ENCODE measurements around the gene TCFL5.

Gene TCFL5

GRCh38 chr20:62898093-62898964 is 36.7 kb upstream of the TCFL5 start:
- no peak for DNase-seq
- in situ Hi-C loops (cut with HindIII; ENCODE audit: low pct_ligation_motif_present, low pct_unique_long_range_greater_than_20kb, low sequenced_read_pairs), result no loop called here

- in situ Hi-C loops (cut with HindIII; ENCODE audit: low pct_ligation_motif_present, low pct_unique_long_range_greater_than_20kb, low sequenced_read_pairs), result no loop called here
- DNase-seq, result no peak
Measured at GRCh38 chr20:62897666-62898065, 36.0 kb upstream of the TCFL5 start.

GRCh38 chr20:62896526-62896925 is 34.9 kb upstream of the TCFL5 start:
- in situ Hi-C loops (cut with HindIII; ENCODE audit: low pct_ligation_motif_present, low pct_unique_long_range_greater_than_20kb, low sequenced_read_pairs), result no loop called here
- DNase-seq, result no peak

GRCh38 chr20:62895539-62895938 is 33.9 kb upstream of the TCFL5 start:
- in situ Hi-C loops (cut with HindIII; ENCODE audit: low pct_ligation_motif_present, low pct_unique_long_range_greater_than_20kb, low sequenced_read_pairs), result no loop called here
- no peak for DNase-seq

GRCh38 chr20:62894261-62894660 is 32.6 kb upstream of the TCFL5 start:
- no peak for DNase-seq
- in situ Hi-C loops (cut with HindIII; ENCODE audit: low pct_ligation_motif_present, low pct_unique_long_range_greater_than_20kb, low sequenced_read_pairs), result no loop called here

- in situ Hi-C loops (cut with HindIII; ENCODE audit: low pct_ligation_motif_present, low pct_unique_long_range_greater_than_20kb, low sequenced_read_pairs), result no loop called here
- no peak for DNase-seq
Measured at GRCh38 chr20:62893700-62894099, 32.1 kb upstream of the TCFL5 start.

GRCh38 chr20:62892348-62893304 is 31.0 kb upstream of the TCFL5 start:
- in situ Hi-C loops (cut with HindIII; ENCODE audit: low pct_ligation_motif_present, low pct_unique_long_range_greater_than_20kb, low sequenced_read_pairs), result no loop called here

GRCh38 chr20:62891111-62891510 is 29.5 kb upstream of the TCFL5 start:
- in situ Hi-C loops (cut with HindIII; ENCODE audit: low pct_ligation_motif_present, low pct_unique_long_range_greater_than_20kb, low sequenced_read_pairs), result no loop called here
- no peak for DNase-seq

More at GRCh38 chr20:62892348-62893304, 31.0 kb upstream of the TCFL5 start:
- no peak for DNase-seq

- in situ Hi-C loops (cut with HindIII; ENCODE audit: low pct_ligation_motif_present, low pct_unique_long_range_greater_than_20kb, low sequenced_read_pairs), result no loop called here
Measured at GRCh38 chr20:62890444-62890843, 28.8 kb upstream of the TCFL5 start.

GRCh38 chr20:62889871-62890270 is 28.2 kb upstream of the TCFL5 start:
- in situ Hi-C loops (cut with HindIII; ENCODE audit: low pct_ligation_motif_present, low pct_unique_long_range_greater_than_20kb, low sequenced_read_pairs), result no loop called here
- DNase-seq, result no peak

More at GRCh38 chr20:62890444-62890843, 28.8 kb upstream of the TCFL5 start:
- DNase-seq, result no peak

GRCh38 chr20:62889411-62889810 is 27.8 kb upstream of the TCFL5 start:
- DNase-seq, result no peak
- in situ Hi-C loops (cut with HindIII; ENCODE audit: low pct_ligation_motif_present, low pct_unique_long_range_greater_than_20kb, low sequenced_read_pairs), result no loop called here

- in situ Hi-C loops (cut with HindIII; ENCODE audit: low pct_ligation_motif_present, low pct_unique_long_range_greater_than_20kb, low sequenced_read_pairs), result no loop called here
- no peak for DNase-seq
Measured at GRCh38 chr20:62888910-62889309, 27.3 kb upstream of the TCFL5 start.

GRCh38 chr20:62888406-62888805 is 26.8 kb upstream of the TCFL5 start:
- in situ Hi-C loops (cut with HindIII; ENCODE audit: low pct_ligation_motif_present, low pct_unique_long_range_greater_than_20kb, low sequenced_read_pairs), result no loop called here
- DNase-seq, result no peak

- in situ Hi-C loops (cut with HindIII; ENCODE audit: low pct_ligation_motif_present, low pct_unique_long_range_greater_than_20kb, low sequenced_read_pairs), result no loop called here
- no peak for DNase-seq
Measured at GRCh38 chr20:62887860-62888239, 26.2 kb upstream of the TCFL5 start.

- in situ Hi-C loops (cut with HindIII; ENCODE audit: low pct_ligation_motif_present, low pct_unique_long_range_greater_than_20kb, low sequenced_read_pairs), result no loop called here
- DNase-seq, result no peak
Measured at GRCh38 chr20:62887152-62887859, 25.7 kb upstream of the TCFL5 start.

- in situ Hi-C loops (cut with HindIII; ENCODE audit: low pct_ligation_motif_present, low pct_unique_long_range_greater_than_20kb, low sequenced_read_pairs), result no loop called here
- no peak for DNase-seq
Measured at GRCh38 chr20:62886709-62887058, 25.1 kb upstream of the TCFL5 start.

GRCh38 chr20:62885896-62886708 is 24.5 kb upstream of the TCFL5 start:
- no peak for DNase-seq

More at GRCh38 chr20:62885896-62886708, 24.5 kb upstream of the TCFL5 start:
- in situ Hi-C loops (cut with HindIII; ENCODE audit: low pct_ligation_motif_present, low pct_unique_long_range_greater_than_20kb, low sequenced_read_pairs), result no loop called here

Data from ACHN (cell line).